ENCODE measurements around the gene FAM110A. TPM values are rescaled to one million over a fixed set of nuclear protein-coding genes. Genes with fewer than 3 reads are reported as not detected.
A peak's percentile ranks its signal among the peaks of the same experiment; 100 is the strongest.
"Not testable (repeated sequence)": the region's sequence is repeated elsewhere in the genome, so short reads cannot be mapped to it uniquely, and the experiment has no call there.

Gene FAM110A
- total RNA-seq, 1 donor from 2014 or later = 11.8 TPM

GRCh38 chr20:844473-845225, 11.1 kb downstream of the FAM110A start:
- no peaks in the 10 kb centered on the region for H3K27me3 ChIP-seq
- peak overlapping the region; percentile 54 for H3K27ac ChIP-seq
- no peak for DNase-seq (ENCODE audit: extremely low spot score in 2 of 2)
- no peaks in the 10 kb centered on the region for H3K36me3 ChIP-seq
- peaks cover 56% of the 10 kb centered on the region for H3K4me1 ChIP-seq
- H3K4me3 ChIP-seq = peak overlapping the region; percentile 20 to 46
- no peaks in the 10 kb centered on the region for H3K9me3 ChIP-seq
- intact Hi-C loops (cut with DNase I) = no loop called here
- TF ChIP-seq POLR2AphosphoS5 (IDR thresholded peaks at IDR 0.05; ENCODE audit: insufficient read depth in 1 of 2, low read depth in 1 of 2) (peak in 1 of 2 donors; percentile 48), POLR2A (IDR thresholded peaks at IDR 0.05) (no peak)

GRCh38 chr20:845226-845868, 11.8 kb downstream of the FAM110A start:
- Histone ChIP-seq H3K9me3 (no peaks in the 10 kb centered on the region), H3K27me3 (no peaks in the 10 kb centered on the region), H3K4me1 (peaks cover 56% of the 10 kb centered on the region), H3K36me3 (no peaks in the 10 kb centered on the region), H3K4me3 (peak overlapping the region; percentile 20 to 46), H3K27ac (peak overlapping the region; percentile 54)
- no peak for DNase-seq (ENCODE audit: extremely low spot score in 2 of 2)
- TF ChIP-seq POLR2A (IDR thresholded peaks at IDR 0.05) (no peak), POLR2AphosphoS5 (IDR thresholded peaks at IDR 0.05; ENCODE audit: insufficient read depth in 1 of 2, low read depth in 1 of 2) (no peak), CTCF (IDR thresholded peaks at IDR 0.05) (no peak)
- intact Hi-C loops (cut with DNase I) = no loop called here

DNA sequence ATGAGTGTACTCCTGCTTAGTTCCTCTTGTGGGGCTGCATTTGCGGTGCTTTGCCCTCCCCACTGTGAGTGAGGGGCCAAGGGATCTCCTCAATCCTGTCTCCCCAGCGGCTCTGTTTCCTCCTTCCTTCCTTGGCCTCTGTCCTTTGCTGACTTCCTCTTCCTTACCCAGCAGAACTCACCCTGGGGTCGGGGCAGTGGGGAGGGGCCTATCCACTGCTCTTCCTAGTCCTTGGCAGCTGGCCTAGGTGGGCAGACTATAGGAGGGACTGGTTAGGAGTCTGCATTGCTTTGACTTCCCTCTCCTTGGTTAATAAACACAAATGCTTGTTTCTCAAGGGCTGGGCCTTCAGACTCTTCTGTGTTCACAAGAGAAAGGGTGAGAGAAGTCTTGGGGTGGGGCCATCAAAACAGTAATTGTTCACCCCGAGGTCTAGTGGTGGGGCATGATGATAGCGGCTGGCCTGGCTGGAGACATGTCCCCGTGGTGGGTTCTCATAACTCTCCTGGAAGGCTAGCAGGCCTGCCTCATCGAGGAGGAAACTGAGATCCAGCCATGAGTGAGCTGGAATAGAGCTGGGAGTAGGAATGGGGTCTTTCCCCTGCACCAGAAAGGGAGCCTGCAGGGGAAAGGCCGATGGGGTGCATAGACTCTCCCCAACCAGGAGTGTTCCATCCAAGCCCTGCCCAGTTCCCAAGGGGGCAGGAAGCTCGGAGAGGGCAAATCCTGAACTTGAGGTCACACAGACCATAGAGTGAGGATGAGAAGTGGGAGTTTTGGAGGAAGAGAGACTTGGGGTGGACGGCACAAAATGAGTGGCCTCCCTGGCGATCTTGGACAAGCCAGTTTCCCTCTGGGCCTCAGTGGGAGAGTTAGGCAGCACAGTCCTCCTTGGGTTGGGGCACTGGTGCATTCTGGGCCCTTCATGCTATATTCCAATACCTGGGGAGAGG, 12.7 kb downstream of the FAM110A start:
- H3K4me3 ChIP-seq = no peak overlapping the region
- no peaks in the 10 kb centered on the region for H3K9me3 ChIP-seq
- H3K27ac ChIP-seq = no peak overlapping the region
- intact Hi-C loops (cut with DNase I) = no loop called here
- no peaks in the 10 kb centered on the region for H3K27me3 ChIP-seq
- no peak for TF ChIP-seq POLR2A (IDR thresholded peaks at IDR 0.05)
- TF ChIP-seq CTCF (IDR thresholded peaks at IDR 0.05) = no peak
- TF ChIP-seq POLR2AphosphoS5 (IDR thresholded peaks at IDR 0.05; ENCODE audit: insufficient read depth in 1 of 2, low read depth in 1 of 2) = no peak
- DNase-seq (ENCODE audit: extremely low spot score in 2 of 2) = no peak
- H3K4me1 ChIP-seq = peaks cover 56% of the 10 kb centered on the region
- no peaks in the 10 kb centered on the region for H3K36me3 ChIP-seq

- peaks cover 49% of the 10 kb centered on the region for H3K4me1 ChIP-seq
- H3K4me3 ChIP-seq = no peak overlapping the region
- no peaks in the 10 kb centered on the region for H3K27me3 ChIP-seq
- TF ChIP-seq POLR2A (IDR thresholded peaks at IDR 0.05) (no peak), CTCF (IDR thresholded peaks at IDR 0.05) (no peak), POLR2AphosphoS5 (IDR thresholded peaks at IDR 0.05; ENCODE audit: insufficient read depth in 1 of 2, low read depth in 1 of 2) (no peak)
- H3K9me3 ChIP-seq = no peaks in the 10 kb centered on the region
- no peak for DNase-seq (ENCODE audit: extremely low spot score in 2 of 2)
- intact Hi-C loops (cut with DNase I) = no loop called here
- H3K27ac ChIP-seq = no peak overlapping the region
- no peaks in the 10 kb centered on the region for H3K36me3 ChIP-seq
Observed at GRCh38 chr20:846894-847278, 13.4 kb downstream of the FAM110A start.

- no peak for TF ChIP-seq POLR2AphosphoS5 (IDR thresholded peaks at IDR 0.05; ENCODE audit: insufficient read depth in 1 of 2, low read depth in 1 of 2)
- TF ChIP-seq POLR2A (IDR thresholded peaks at IDR 0.05) = no peak
- no peak for TF ChIP-seq CTCF (IDR thresholded peaks at IDR 0.05)
- intact Hi-C loops (cut with DNase I) = no loop called here
- DNase-seq (ENCODE audit: extremely low spot score in 2 of 2) = no peak
Observed at GRCh38 chr20:848193-848592, 14.7 kb downstream of the FAM110A start.

GRCh38 chr20:848731-849130, 15.2 kb downstream of the FAM110A start:
- H3K4me1 ChIP-seq = peaks cover 35% of the 10 kb centered on the region
- intact Hi-C loops (cut with DNase I); H3K27ac ChIP-seq; H3K27me3 ChIP-seq; H3K36me3 ChIP-seq; H3K4me3 ChIP-seq; H3K9me3 ChIP-seq; DNase-seq (ENCODE audit: extremely low spot score in 2 of 2): not testable (repeated sequence)

More at GRCh38 chr20:848193-848592, 14.7 kb downstream of the FAM110A start:
- H3K4me1 ChIP-seq = peaks cover 40% of the 10 kb centered on the region
- H3K4me3 ChIP-seq = no peak overlapping the region
- no peaks in the 10 kb centered on the region for H3K36me3 ChIP-seq
- H3K27ac ChIP-seq = no peak overlapping the region
- H3K9me3 ChIP-seq = no peaks in the 10 kb centered on the region
- no peaks in the 10 kb centered on the region for H3K27me3 ChIP-seq

All from vagina (tissue), 2 donors.